Kidney (tissue), 14 donors: ENCODE data around the gene TGFB2. TPM values are rescaled to one million over a fixed set of nuclear protein-coding genes. Genes with fewer than 3 reads are reported as not detected.

ENCODE experiments used
- DNase-seq, 5 donors: peaks; one replicate each; pipeline ENCODE4 v3.0.0-alpha.2; 2013 to 2020
- FAIRE-seq: peaks from 2 replicates; lab custom pipeline; 2012; peaks lifted over from hg19 to GRCh38; lab: Jason Lieb, UNC
- H3K27ac ChIP-seq, 2 donors: one replicate each; pipeline ENCODE4 v1.7.0; 2013; ENCODE audit warnings: low read depth in 2 of 2, low read length in 2 of 2, inconsistent platforms in 1 of 2
- H3K27me3 ChIP-seq: one replicate; pipeline ENCODE4 v1.7.1; 2013; ENCODE audit warnings: low read length, inconsistent platforms; ENCODE audit not compliant: control insufficient read depth, insufficient read depth
- H3K36me3 ChIP-seq, 3 donors: one replicate each; pipeline versions ENCODE4 v1.7.0 to v1.7.1; 2013; ENCODE audit warnings: low read length in 3 of 3, control low read depth in 1 of 3, inconsistent platforms in 1 of 3; ENCODE audit not compliant: insufficient read depth in 3 of 3, control insufficient read depth in 2 of 3
- H3K4me1 ChIP-seq, 3 donors: one replicate each; pipeline versions ENCODE4 v1.7.0 to v1.7.1; 2013; ENCODE audit warnings: low read length in 3 of 3, inconsistent platforms in 1 of 3, low read depth in 1 of 3; ENCODE audit not compliant: control insufficient read depth in 2 of 3, insufficient read depth in 2 of 3
- H3K4me3 ChIP-seq, 3 donors: one replicate each; pipeline versions ENCODE4 v1.7.0 to v1.8.1; 2013; ENCODE audit warnings: low read length in 3 of 3, control low read depth in 1 of 3, inconsistent platforms in 1 of 3
- H3K9ac ChIP-seq, 3 donors: one replicate each; pipeline versions ENCODE4 v1.7.0 to v1.7.1; 2013; ENCODE audit warnings: low read length in 3 of 3, control low read depth in 1 of 3, inconsistent platforms in 1 of 3
- H3K9me3 ChIP-seq, 3 donors: one replicate each; pipeline versions ENCODE4 v1.7.0 to v1.7.1; 2013; ENCODE audit warnings: low read length in 3 of 3, control low read depth in 1 of 3, inconsistent platforms in 1 of 3; ENCODE audit not compliant: control insufficient read depth in 2 of 3, insufficient read depth in 1 of 3
- CTCF ChIP-seq: IDR thresholded peaks from 3 replicates; pipeline ENCODE4 v1.5.1; 2012; ENCODE audit warnings: mild to moderate bottlenecking, moderate library complexity, borderline replicate concordance; ENCODE audit not compliant: insufficient read depth; ENCODE audit errors: extremely low read depth
- intact Hi-C: fragments of 100-400 bp; cut with DNase I; formaldehyde crosslinking; loops from one replicate; pipeline ENCODE4 v1.11.1; 2022
- polyA plus RNA-seq: library from polyadenylated mRNA; stranded (reverse); fragments of 350-450 nt; fragmentation: Illumina TruSeq; extraction: RNeasy Lipid Tissue Mini Kit (QIAGEN cat#74804); gene quantifications from one replicate; pipeline ENCODE4 v1.2.3, GENCODE V29; 2014; ENCODE audit warnings: low read depth, low replicate concordance; ENCODE audit not compliant: insufficient read depth
- total RNA-seq: library from RNA; stranded (reverse); fragmentation: NEBNext Ultra II Directional; extraction: Animal tissue kit (Norgen Biotek cat#: 25700); gene quantifications from one replicate; pipeline ENCODE4 v1.2.1, GENCODE V29; 2021
- donor health status: control.
- donor health status: control.
- donor health status: control.
- donor health status: control.
- donor health status: control.
- donor health status: DM: yes; HTN: yes; CAD: no.
- donor health status: Normal renal cell carcinoma (clear cell type).

TGFB2 gene
- total and polyA plus RNA-seq, 2 donors from 2014 or later, result 1.4 to 12.2 TPM

- no peak overlapping the region for H3K4me3 ChIP-seq
- intact Hi-C loops, result no loop called here
- no peaks in the 10 kb centered on the region for H3K27me3 ChIP-seq
- no peak overlapping the region for H3K27ac ChIP-seq
- peaks cover 0 to 2% (median 0%) of the 10 kb centered on the region in 3 donors for H3K36me3 ChIP-seq
- H3K9me3 ChIP-seq, result no peaks in the 10 kb centered on the region
- DNase-seq (no peak), FAIRE-seq (no peak)
- H3K9ac ChIP-seq, result no peak overlapping the region
- no peak for TF ChIP-seq CTCF
- H3K4me1 ChIP-seq, result no peaks in the 10 kb centered on the region
These were observed 47.3 kb upstream of the TGFB2 start for GRCh38 chr1:218297867-218298266.

GRCh38 chr1:218298398-218298797, 46.7 kb upstream of the TGFB2 start:
- no peak for DNase-seq
- H3K4me1 ChIP-seq, result no peaks in the 10 kb centered on the region
- H3K4me3 ChIP-seq, result no peak overlapping the region
- intact Hi-C loops, result no loop called here
- no peak overlapping the region for H3K27ac ChIP-seq
- no peak for TF ChIP-seq CTCF
- H3K36me3 ChIP-seq, result peaks cover 0 to 2% (median 0%) of the 10 kb centered on the region in 3 donors
- H3K9ac ChIP-seq, result no peak overlapping the region
- H3K27me3 ChIP-seq, result no peaks in the 10 kb centered on the region
- H3K9me3 ChIP-seq, result no peaks in the 10 kb centered on the region
- FAIRE-seq, result no peak

- intact Hi-C loops, result no loop called here
- FAIRE-seq, result no peak
- peak; percentile 27 for TF ChIP-seq CTCF
These were observed 45.7 kb upstream of the TGFB2 start for GRCh38 chr1:218299416-218299815.

GRCh38 chr1:218301217-218301616, 43.9 kb upstream of the TGFB2 start:
- Histone ChIP-seq H3K9me3 (no peaks in the 10 kb centered on the region), H3K36me3 (peaks cover 0 to 5% (median 2%) of the 10 kb centered on the region in 3 donors), H3K27me3 (no peaks in the 10 kb centered on the region), H3K9ac (no peak overlapping the region), H3K4me3 (no peak overlapping the region), H3K27ac (no peak overlapping the region), H3K4me1 (no peaks in the 10 kb centered on the region)
- DNase-seq (no peak), FAIRE-seq (no peak)
- intact Hi-C loops, result no loop called here
- no peak for TF ChIP-seq CTCF

More at GRCh38 chr1:218299416-218299815, 45.7 kb upstream of the TGFB2 start:
- H3K9ac ChIP-seq, result no peak overlapping the region
- peak in 2 of 5 donors; percentile 27 to 50 for DNase-seq
- H3K36me3 ChIP-seq, result peaks cover 0 to 2% (median 0%) of the 10 kb centered on the region in 3 donors
- H3K4me3 ChIP-seq, result no peak overlapping the region
- no peaks in the 10 kb centered on the region for H3K27me3 ChIP-seq
- H3K27ac ChIP-seq, result no peak overlapping the region
- H3K9me3 ChIP-seq, result no peaks in the 10 kb centered on the region
- no peaks in the 10 kb centered on the region for H3K4me1 ChIP-seq
